ENCODE measurements around the gene KIAA1614. TPM values are rescaled to one million over a fixed set of nuclear protein-coding genes. Genes with fewer than 3 reads are reported as not detected.
"Not testable (repeated sequence)": the region's sequence is repeated elsewhere in the genome, so short reads cannot be mapped to it uniquely, and the experiment has no call there.

Gene KIAA1614
- total RNA-seq, 1 experiment from 2014 or later = 0.15 TPM

DNA sequence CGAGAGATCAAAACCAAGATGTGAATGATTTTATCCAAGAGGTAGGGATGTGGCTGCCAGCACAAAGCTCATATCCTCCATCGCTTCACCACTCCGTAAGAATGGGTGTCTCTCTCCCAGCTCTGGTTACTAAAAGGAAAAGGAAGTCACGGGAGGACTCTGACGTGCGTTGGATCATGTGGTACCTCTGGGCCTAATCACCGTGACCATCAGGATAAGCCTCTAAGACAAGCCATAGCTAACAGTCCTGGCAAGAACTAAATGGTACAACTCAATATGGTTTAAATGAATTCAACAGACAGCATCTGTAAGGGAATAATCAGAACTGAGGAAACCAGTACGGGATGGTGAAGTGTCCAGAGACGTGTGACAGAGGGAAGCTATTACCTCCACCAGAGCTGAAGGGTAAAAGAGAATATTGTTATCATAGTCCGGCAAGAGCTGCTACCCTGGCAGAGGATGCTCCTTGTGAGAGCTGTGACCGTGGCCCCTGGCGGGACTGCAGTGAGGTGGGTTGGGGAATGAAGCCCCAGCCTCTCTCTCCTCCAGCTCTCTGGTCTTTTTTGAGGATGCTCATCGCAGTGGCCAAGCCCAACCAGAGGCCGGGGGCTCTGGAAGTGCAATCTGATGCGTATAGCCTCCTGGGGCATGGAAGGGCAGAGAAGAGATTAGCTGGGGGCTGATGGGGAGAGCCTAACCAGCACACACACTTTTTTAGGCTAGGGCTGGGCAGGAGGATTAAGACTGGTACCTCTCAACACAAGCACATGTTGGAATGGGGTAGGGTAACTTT lies 54.2 kb downstream of the KIAA1614 start:
- Histone ChIP-seq H3K36me3 (ENCODE audit: low read depth) (0 out of 2 replicates have a peak, but pooled peaks cover 7% of the 10 kb centered on the region), H3K4me2 (no peak overlapping the region), H3K27ac (no peak overlapping the region), H3K27me3 (ENCODE audit: insufficient read depth, low read depth) (no peaks in the 10 kb centered on the region), H2AFZ (no peak overlapping the region), H3K79me2 (ENCODE audit: low read depth) (no peaks in the 10 kb centered on the region), H4K20me1 (ENCODE audit: insufficient read depth) (no peaks in the 10 kb centered on the region), H3K4me1 (replicated peaks; ENCODE audit: insufficient read depth) (no peaks in the 10 kb centered on the region), H3K9me3 (ENCODE audit: insufficient read depth, low read depth) (no peaks in the 10 kb centered on the region), H3K9me2 (ENCODE audit: insufficient read depth) (no peaks in the 10 kb centered on the region), H3K4me3 (no peak overlapping the region), H3F3A (ENCODE audit: insufficient read depth, low read depth) (no peaks in the 10 kb centered on the region)
- no peak for DNase-seq
- POLR2A ChIA-PET (ENCODE audit: unreplicated experiment) = no interaction called here
- TF ChIP-seq, protein P1, sequence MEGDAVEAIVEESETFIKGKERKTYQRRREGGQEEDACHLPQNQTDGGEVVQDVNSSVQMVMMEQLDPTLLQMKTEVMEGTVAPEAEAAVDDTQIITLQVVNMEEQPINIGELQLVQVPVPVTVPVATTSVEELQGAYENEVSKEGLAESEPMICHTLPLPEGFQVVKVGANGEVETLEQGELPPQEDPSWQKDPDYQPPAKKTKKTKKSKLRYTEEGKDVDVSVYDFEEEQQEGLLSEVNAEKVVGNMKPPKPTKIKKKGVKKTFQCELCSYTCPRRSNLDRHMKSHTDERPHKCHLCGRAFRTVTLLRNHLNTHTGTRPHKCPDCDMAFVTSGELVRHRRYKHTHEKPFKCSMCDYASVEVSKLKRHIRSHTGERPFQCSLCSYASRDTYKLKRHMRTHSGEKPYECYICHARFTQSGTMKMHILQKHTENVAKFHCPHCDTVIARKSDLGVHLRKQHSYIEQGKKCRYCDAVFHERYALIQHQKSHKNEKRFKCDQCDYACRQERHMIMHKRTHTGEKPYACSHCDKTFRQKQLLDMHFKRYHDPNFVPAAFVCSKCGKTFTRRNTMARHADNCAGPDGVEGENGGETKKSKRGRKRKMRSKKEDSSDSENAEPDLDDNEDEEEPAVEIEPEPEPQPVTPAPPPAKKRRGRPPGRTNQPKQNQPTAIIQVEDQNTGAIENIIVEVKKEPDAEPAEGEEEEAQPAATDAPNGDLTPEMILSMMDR (conservative IDR thresholded peaks at IDR 0.05) = no peak
- TF ChIP-seq EZH2 (IDR thresholded peaks at IDR 0.05; ENCODE audit: low read depth) = no peak
- intact Hi-C loops (cut with micrococcal nuclease; ENCODE audit: unreplicated experiment) = no loop called here
- no TSS peak for BruUV-seq (replicated peaks)
- CTCF ChIA-PET = no interaction called here

DNA sequence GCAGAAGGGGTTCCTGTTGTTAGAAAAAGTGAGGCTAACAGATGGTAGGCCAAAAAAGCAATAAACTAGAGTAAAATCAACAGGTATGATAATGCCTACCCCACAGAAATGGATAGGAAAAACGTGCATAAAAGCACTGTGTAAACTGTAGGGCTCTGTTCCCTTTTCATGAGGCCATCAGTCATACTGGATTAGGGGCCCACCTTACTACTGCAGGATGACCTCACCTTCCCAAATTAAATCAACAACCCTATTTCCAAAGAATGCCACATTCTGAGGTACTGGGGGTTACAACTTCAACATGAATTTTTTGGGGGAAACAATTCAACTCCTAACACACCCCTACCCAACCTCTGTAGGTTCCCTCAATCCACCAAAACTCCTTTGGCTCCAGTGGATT lies 54.9 kb downstream of the KIAA1614 start:
- ChIA-PET POLR2A (ENCODE audit: unreplicated experiment) (no interaction called here), CTCF (no interaction called here)
- no peaks in the 10 kb centered on the region for H3K27me3 ChIP-seq (ENCODE audit: insufficient read depth, low read depth)
- no peaks in the 10 kb centered on the region for H4K20me1 ChIP-seq (ENCODE audit: insufficient read depth)
- H3K36me3 ChIP-seq (ENCODE audit: low read depth) = peaks cover 10% of the 10 kb centered on the region; the same call in 1 of the 2 replicates
- no peaks in the 10 kb centered on the region for H3K79me2 ChIP-seq (ENCODE audit: low read depth)
- H3K9me3 ChIP-seq (ENCODE audit: insufficient read depth, low read depth) = no peaks in the 10 kb centered on the region
- H3K4me2 ChIP-seq = no peak overlapping the region
- H3F3A ChIP-seq (ENCODE audit: insufficient read depth, low read depth) = no peaks in the 10 kb centered on the region
- intact Hi-C loops (cut with micrococcal nuclease; ENCODE audit: unreplicated experiment) = no loop called here
- H3K4me1 ChIP-seq (replicated peaks; ENCODE audit: insufficient read depth) = no peaks in the 10 kb centered on the region
- no peak overlapping the region for H2AFZ ChIP-seq
- TF ChIP-seq EZH2 (IDR thresholded peaks at IDR 0.05; ENCODE audit: low read depth) = no peak
- TF ChIP-seq, protein P1 (conservative IDR thresholded peaks at IDR 0.05) = no peak
- H3K9me2 ChIP-seq (ENCODE audit: insufficient read depth) = no peaks in the 10 kb centered on the region
- no peak for DNase-seq
- H3K27ac ChIP-seq = no peak overlapping the region
- H3K4me3 ChIP-seq = no peak overlapping the region
- no TSS peak for BruUV-seq (replicated peaks)

DNA sequence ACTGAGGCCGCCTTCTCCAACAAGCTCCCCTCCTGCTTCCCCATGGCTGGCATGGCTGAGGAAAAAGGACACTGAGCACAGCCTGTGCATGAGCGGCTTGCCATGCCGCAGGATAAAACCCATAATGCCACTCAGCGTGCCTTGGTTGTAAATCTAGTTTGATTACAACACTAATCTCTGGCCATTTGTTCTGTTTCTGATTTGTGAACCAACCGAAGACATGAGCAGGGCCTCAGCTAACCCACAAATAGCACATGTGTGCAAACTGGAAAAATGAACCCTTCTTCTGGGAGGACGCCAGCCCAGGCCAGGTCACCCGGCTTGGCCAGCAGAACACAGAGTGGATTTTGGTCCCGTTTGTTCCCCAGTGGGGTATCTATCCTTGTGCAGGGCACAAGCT lies 56.1 kb downstream of the KIAA1614 start:
- intact Hi-C loops (cut with micrococcal nuclease; ENCODE audit: unreplicated experiment); H2AFZ ChIP-seq; H3K4me2 ChIP-seq; H4K20me1 ChIP-seq (ENCODE audit: insufficient read depth); H3K9me3 ChIP-seq (ENCODE audit: insufficient read depth, low read depth); BruUV-seq (replicated peaks); H3F3A ChIP-seq (ENCODE audit: insufficient read depth, low read depth); H3K27me3 ChIP-seq (ENCODE audit: insufficient read depth, low read depth); H3K27ac ChIP-seq; DNase-seq; H3K9me2 ChIP-seq (ENCODE audit: insufficient read depth); H3K4me1 ChIP-seq (replicated peaks; ENCODE audit: insufficient read depth); H3K79me2 ChIP-seq (ENCODE audit: low read depth); H3K4me3 ChIP-seq; POLR2A ChIA-PET (ENCODE audit: unreplicated experiment); CTCF ChIA-PET: not testable (repeated sequence)
- H3K36me3 ChIP-seq (ENCODE audit: low read depth) = peaks cover 11% of the 10 kb centered on the region

DNA sequence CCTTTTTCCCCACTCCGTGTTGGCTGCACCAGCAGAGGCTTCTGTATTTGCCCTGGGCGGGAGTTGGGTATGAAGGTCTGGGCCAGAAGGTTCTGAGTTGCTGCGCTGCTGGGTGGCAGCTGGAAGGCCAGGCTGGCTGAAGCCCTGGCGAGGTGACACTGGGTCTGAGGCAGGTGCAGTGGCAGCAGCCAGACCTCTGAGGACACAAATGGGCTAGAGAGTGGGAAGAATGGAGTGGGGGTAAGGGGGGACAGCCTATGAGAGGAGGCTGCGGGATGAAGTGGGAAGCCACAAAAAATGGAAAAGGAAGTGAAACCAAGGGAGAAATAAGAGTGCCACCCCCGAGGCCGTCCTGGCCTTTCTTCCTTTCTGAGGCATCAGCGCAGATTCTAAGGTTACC lies 56.7 kb downstream of the KIAA1614 start:
- CTCF ChIA-PET = no interaction called here
- H3K27me3 ChIP-seq (ENCODE audit: insufficient read depth, low read depth) = no peaks in the 10 kb centered on the region
- intact Hi-C loops (cut with micrococcal nuclease; ENCODE audit: unreplicated experiment) = no loop called here

More for the DNA sequence above, 56.7 kb downstream of the KIAA1614 start:
- Histone ChIP-seq H2AFZ (no peak overlapping the region), H3K79me2 (ENCODE audit: low read depth) (no peaks in the 10 kb centered on the region), H4K20me1 (ENCODE audit: insufficient read depth) (no peaks in the 10 kb centered on the region), H3K4me1 (replicated peaks; ENCODE audit: insufficient read depth) (no peaks in the 10 kb centered on the region), H3K27ac (no peak overlapping the region), H3K4me3 (no peak overlapping the region), H3K9me3 (ENCODE audit: insufficient read depth, low read depth) (no peaks in the 10 kb centered on the region), H3K36me3 (ENCODE audit: low read depth) (peaks cover 17% of the 10 kb centered on the region), H3F3A (ENCODE audit: insufficient read depth, low read depth) (no peaks in the 10 kb centered on the region), H3K9me2 (ENCODE audit: insufficient read depth) (no peaks in the 10 kb centered on the region), H3K4me2 (no peak overlapping the region)
- TF ChIP-seq, protein P1 (conservative IDR thresholded peaks at IDR 0.05) = no peak
- TF ChIP-seq EZH2 (IDR thresholded peaks at IDR 0.05; ENCODE audit: low read depth) = no peak
- BruUV-seq (replicated peaks) = no TSS peak
- no peak for DNase-seq
- POLR2A ChIA-PET (ENCODE audit: unreplicated experiment) = no interaction called here

All from PC-9 (cell line).